SK-N-SH (cell line): ENCODE results near the gene OR13G1. TPM values are rescaled to one million over a fixed set of nuclear protein-coding genes. Genes with fewer than 3 reads are reported as not detected.
A peak's percentile ranks its signal among the peaks of the same experiment; 100 is the strongest.

Source experiments
- CTCF ChIA-PET: fragments of 300-600, 350-600 bp; formaldehyde crosslinking; extraction: SDS; loops from one replicate; lab custom pipeline; 2021; lab: Yijun Ruan, JAX
- POLR2A ChIA-PET: fragments of 350-600 bp; sonication (Branson Sonifier 250); formaldehyde crosslinking; extraction: SDS; loops from one replicate; lab custom pipeline; 2020; ENCODE audit warnings: antibody characterized with exemption, inconsistent platforms; lab: Yijun Ruan, JAX
- DNase-seq: peaks from one replicate; pipeline ENCODE4 v3.0.0; 2012
- H2AFZ ChIP-seq: fragments of 200-600 bp; sonication (generic); 2 replicates; pipeline ENCODE4 v1.8.1; 2016; ENCODE audit warnings: antibody characterized with exemption, mild to moderate bottlenecking, low read depth
- H3F3A ChIP-seq: fragments of 200-600 bp; sonication (generic); replicated peaks from 2 replicates; pipeline ENCODE3; 2016; ENCODE audit warnings: antibody characterized with exemption, mild to moderate bottlenecking; ENCODE audit not compliant: insufficient read depth
- H3K27ac ChIP-seq, 2 experiments: fragments of 200-500 bp in 1 of 2; fragments of 200-600 bp in 1 of 2; sonication (Bioruptor generic) in 1 of 2; sonication (generic), shearing (Covaris generic) in 1 of 2; 2 replicates each; pipeline versions ENCODE4 v1.5.1 to v1.6.1; 2014 to 2016; ENCODE audit warnings: low read depth in 2 of 2, inconsistent platforms in 1 of 2, low read length in 1 of 2, mild to moderate bottlenecking in 1 of 2, mixed read lengths in 1 of 2
- H3K27me3 ChIP-seq: fragments of 200-600 bp; sonication (generic), shearing (Covaris generic); 2 replicates; pipeline ENCODE4 v1.6.1; 2016; ENCODE audit warnings: mixed run types; ENCODE audit not compliant: insufficient read depth
- H3K36me3 ChIP-seq, 2 experiments: fragments of 200-500 bp in 1 of 2; fragments of 200-600 bp in 1 of 2; sonication (Bioruptor generic) in 1 of 2; sonication (generic) in 1 of 2; replicated peaks in 1 of 2; 2 replicates each; pipeline versions ENCODE3 to v1.5.1; 2014 to 2016; ENCODE audit warnings: low read length in 1 of 2, mild to moderate bottlenecking in 1 of 2; ENCODE audit not compliant: insufficient read depth in 2 of 2, control insufficient read depth in 1 of 2
- H3K4me1 ChIP-seq, 2 experiments: fragments of 200-500 bp in 1 of 2; fragments of 200-600 bp in 1 of 2; sonication (Bioruptor generic) in 1 of 2; sonication (generic), shearing (Covaris generic) in 1 of 2; 2 replicates each; pipeline versions ENCODE4 v1.5.1 to v1.6.1; 2014 to 2016; ENCODE audit warnings: low read depth in 1 of 2, low read length in 1 of 2, mixed run types in 1 of 2; ENCODE audit not compliant: insufficient read depth in 2 of 2, control insufficient read depth in 1 of 2
- H3K4me2 ChIP-seq: fragments of 200-600 bp; sonication (generic), shearing (Covaris generic); 2 replicates; pipeline ENCODE4 v1.6.1; 2017; ENCODE audit warnings: mixed run types
- H3K4me3 ChIP-seq, 2 experiments: fragments of 200-500 bp in 1 of 2; fragments of 200-600 bp in 1 of 2; sonication (Bioruptor generic) in 1 of 2; sonication (generic), shearing (Covaris generic) in 1 of 2; 2 replicates each; pipeline versions ENCODE4 v1.5.1 to v1.8.1; 2014 to 2016; ENCODE audit warnings: low read depth in 2 of 2, inconsistent platforms in 1 of 2, low read length in 1 of 2, mild to moderate bottlenecking in 1 of 2, mixed read lengths in 1 of 2, moderate library complexity in 1 of 2
- H3K79me2 ChIP-seq: fragments of 200-600 bp; sonication (generic); 2 replicates; pipeline ENCODE4 v1.8.1; 2017; ENCODE audit warnings: mild to moderate bottlenecking; ENCODE audit not compliant: insufficient read depth
- H3K9ac ChIP-seq: fragments of 200-600 bp; sonication (generic); 2 replicates; pipeline ENCODE4 v1.6.1; 2017; ENCODE audit warnings: mixed run types
- H3K9me2 ChIP-seq: fragments of 200-600 bp; sonication (generic); 2 replicates; pipeline ENCODE4 v1.6.1; 2017; ENCODE audit warnings: mixed run types
- H3K9me3 ChIP-seq: fragments of 200-600 bp; sonication (generic); 2 replicates; pipeline ENCODE4 v1.6.1; 2017; ENCODE audit warnings: mixed run types, mild to moderate bottlenecking, moderate library complexity
- H4K20me1 ChIP-seq: fragments of 200-600 bp; sonication (generic); 2 replicates; pipeline ENCODE4 v1.6.1; 2017; ENCODE audit warnings: mild to moderate bottlenecking, mixed run types; ENCODE audit not compliant: insufficient read depth
- CHD2 ChIP-seq: fragments of 150-350 bp; IDR thresholded peaks from 2 replicates; pipeline ENCODE4 v1.6.1; 2018; ENCODE audit warnings: low read length; ENCODE audit not compliant: partially characterized antibody
- ELF1 ChIP-seq: IDR thresholded peaks from 2 replicates; pipeline ENCODE4 v1.4.0; 2012
- EZH2phosphoT487 ChIP-seq: fragments of 200-600 bp; sonication (generic); IDR thresholded peaks from 2 replicates; pipeline ENCODE4 v1.6.1; 2017; ENCODE audit warnings: low read depth, mixed run types, mild to moderate bottlenecking, antibody characterized with exemption, moderate library complexity, borderline replicate concordance
- FOXJ3 ChIP-seq: sonication (generic); formaldehyde crosslinking; IDR thresholded peaks from 2 replicates; pipeline ENCODE4 v1.5.1; 2020; ENCODE audit warnings: mild to moderate bottlenecking, missing genetic modification reagents
- FOXM1 ChIP-seq: IDR thresholded peaks from 2 replicates; pipeline ENCODE4 v1.4.0; 2012; ENCODE audit warnings: low read depth, mild to moderate bottlenecking
- GABPA ChIP-seq: IDR thresholded peaks from 2 replicates; pipeline ENCODE4 v1.4.0; 2012; ENCODE audit warnings: low read depth, mild to moderate bottlenecking
- GATA2 ChIP-seq: sonication (generic); formaldehyde crosslinking; IDR thresholded peaks from 2 replicates; pipeline ENCODE4 v1.5.0; 2020; ENCODE audit warnings: mild to moderate bottlenecking, missing genetic modification reagents
- IRF3 ChIP-seq: fragments of 150-350 bp; IDR thresholded peaks from 2 replicates; pipeline ENCODE4 v1.6.1; 2016; ENCODE audit warnings: mild to moderate bottlenecking, low read depth, low read length
- MEF2A ChIP-seq: IDR thresholded peaks from 2 replicates; pipeline ENCODE4 v1.4.0; 2012; ENCODE audit warnings: low read depth, borderline replicate concordance
- MXI1 ChIP-seq: IDR thresholded peaks from 2 replicates; pipeline ENCODE4 v1.6.1; 2012; ENCODE audit warnings: mild to moderate bottlenecking, low read depth, low read length, improper control_type of control experiment
- NFIC ChIP-seq: IDR thresholded peaks from 2 replicates; pipeline ENCODE4 v1.4.0; 2012; ENCODE audit warnings: borderline replicate concordance
- NRF1 ChIP-seq: IDR thresholded peaks from 2 replicates; pipeline ENCODE4 v1.6.1; 2012; ENCODE audit warnings: low read depth, mild to moderate bottlenecking, low read length
- PBX3 ChIP-seq: IDR thresholded peaks from 2 replicates; pipeline ENCODE4; 2012
- RAD21 ChIP-seq: IDR thresholded peaks from 2 replicates; pipeline ENCODE4 v1.6.1; 2012; ENCODE audit warnings: mild to moderate bottlenecking, low read length
- RCOR1 ChIP-seq: fragments of 150-350 bp; IDR thresholded peaks from 2 replicates; pipeline ENCODE4 v1.6.1; 2017; ENCODE audit warnings: antibody characterized with exemption, low read length
- RFX5 ChIP-seq: IDR thresholded peaks from 2 replicates; pipeline ENCODE4 v1.6.1; 2012; ENCODE audit warnings: mild to moderate bottlenecking, improper control_type of control experiment, low read length
- RXRA ChIP-seq: IDR thresholded peaks from 2 replicates; pipeline ENCODE4 v1.4.0; 2012; ENCODE audit warnings: low read depth, mild to moderate bottlenecking, borderline replicate concordance
- SIN3A ChIP-seq: IDR thresholded peaks from 2 replicates; pipeline ENCODE4 v1.6.1; 2012; ENCODE audit warnings: low read depth, mild to moderate bottlenecking, low read length, moderate library complexity, borderline replicate concordance
- SMC3 ChIP-seq: IDR thresholded peaks from 2 replicates; pipeline ENCODE4 v1.6.1; 2012; ENCODE audit warnings: low read depth, low read length, improper control_type of control experiment
- USF1 ChIP-seq: IDR thresholded peaks from 2 replicates; pipeline ENCODE4 v1.4.0; 2012; ENCODE audit warnings: low read depth, borderline replicate concordance
- YY1 ChIP-seq: IDR thresholded peaks from 2 replicates; pipeline ENCODE4 v1.4.0; 2012; ENCODE audit warnings: low read depth, mild to moderate bottlenecking
- WGBS: methylation state at CpG from one replicate; pipeline ENCODE4 v1.1.6; 2017; ENCODE audit warnings: low lambda C conversion rate; 5-methylcytosine and 5-hydroxymethylcytosine counted together
- polyA plus RNA-seq, 3 experiments: library from polyadenylated mRNA; depleted of rRNA; stranded (reverse); fragments of >200 nt; gene quantifications; 2 replicates each; pipeline ENCODE4 v1.2.3, GENCODE V29; 2012

Gene OR13G1
- polyA plus RNA-seq, 1 of the 3 experiments (the other 2 are of a cell fraction): not detected

- no peak for DNase-seq
- no peak overlapping the region for H3K4me2 ChIP-seq
- WGBS: 0% methylated on average over 1 of the region's 1 CpG
- ChIA-PET POLR2A (no interaction called here), CTCF (no interaction called here)
- peaks cover 2% of the 10 kb centered on the region; the same call in 1 of the 2 replicates for H3K9me2 ChIP-seq
- H3K27me3 ChIP-seq: no peaks in the 10 kb centered on the region
- H3K9ac ChIP-seq: no peak overlapping the region
- H3K79me2 ChIP-seq: no peaks in the 10 kb centered on the region
- no peak overlapping the region for H2AFZ ChIP-seq
- no peaks in the 10 kb centered on the region for H3K4me1 ChIP-seq
- H4K20me1 ChIP-seq: no peaks in the 10 kb centered on the region
- TF ChIP-seq NRF1 (no peak), RFX5 (no peak), CHD2 (no peak), ELF1 (no peak), SIN3A (no peak), RXRA (no peak), RAD21 (no peak), GATA2 (no peak), FOXM1 (no peak), SMC3 (no peak), NFIC (no peak), MEF2A (no peak), YY1 (no peak)
- TF ChIP-seq, all 33 proteins: peak for 0
- H3F3A ChIP-seq: no peaks in the 10 kb centered on the region
- no peaks in the 10 kb centered on the region for H3K36me3 ChIP-seq
- no peak overlapping the region for H3K27ac ChIP-seq
- H3K4me3 ChIP-seq: no peak overlapping the region
- H3K9me3 ChIP-seq: no peaks in the 10 kb centered on the region; the same call in 1 of the 2 replicates
Observed at GRCh38 chr1:247669225-247669624, 10.3 kb downstream of the OR13G1 start.

- H2AFZ ChIP-seq: 0 out of 2 replicates have a peak overlapping the region, but pooled peaks have one; percentile 44
- no peak for TF ChIP-seq FOXJ3 (CRISPR knock-in tag)
- TF ChIP-seq EZH2phosphoT487: no peak
- TF ChIP-seq GATA2: no peak
- TF ChIP-seq MXI1: no peak
- no peak for TF ChIP-seq PBX3
- TF ChIP-seq MEF2A: no peak
- TF ChIP-seq RFX5: no peak
- TF ChIP-seq RCOR1: no peak
- TF ChIP-seq GABPA: no peak
- TF ChIP-seq USF1: no peak
- TF ChIP-seq SIN3A: no peak
- TF ChIP-seq ELF1: no peak
- no peak for TF ChIP-seq IRF3
- H3K9me2 ChIP-seq: no peaks in the 10 kb centered on the region
- CTCF ChIA-PET: no interaction called here
- H3K79me2 ChIP-seq: no peaks in the 10 kb centered on the region
- no peaks in the 10 kb centered on the region for H3K9me3 ChIP-seq
- no peak overlapping the region for H3K9ac ChIP-seq
- WGBS: 3% methylated on average over 7 of the region's 7 CpGs
- no peak overlapping the region for H3K4me2 ChIP-seq
- no peaks in the 10 kb centered on the region for H3K4me1 ChIP-seq
- H3K4me3 ChIP-seq: no peak overlapping the region
- H3F3A ChIP-seq: no peaks in the 10 kb centered on the region
- no peak overlapping the region for H3K27ac ChIP-seq
- POLR2A ChIA-PET: no interaction called here
- no peaks in the 10 kb centered on the region for H3K36me3 ChIP-seq
- no peaks in the 10 kb centered on the region for H3K27me3 ChIP-seq
- no peak for DNase-seq
- H4K20me1 ChIP-seq: no peaks in the 10 kb centered on the region
Observed at GRCh38 chr1:247656221-247656875, 23.2 kb downstream of the OR13G1 start.
